Measurements from ENCODE around the gene JAGN1. TPM values are rescaled to one million over a fixed set of nuclear protein-coding genes. Genes with fewer than 3 reads are reported as not detected.
"Not testable (repeated sequence)": the region's sequence is repeated elsewhere in the genome, so short reads cannot be mapped to it uniquely, and the experiment has no call there.

The JAGN1 gene
- total RNA-seq, 1 experiment from 2014 or later, result 19.9 TPM

GRCh38 chr3:9899289-9899791 is 8.9 kb downstream of the JAGN1 start:
- intact Hi-C loops (cut with micrococcal nuclease; ENCODE audit: unreplicated experiment) (no loop called here), in situ Hi-C loops (cut with HindIII; ENCODE audit: low pct_unique_long_range_greater_than_20kb, low sequenced_read_pairs) (no loop called here)
- Histone ChIP-seq H3K4me1 (ENCODE audit: control insufficient read depth, insufficient read depth, low read length) (peaks cover 6% of the 10 kb centered on the region), H3K36me3 (ENCODE audit: control insufficient read depth, insufficient read depth, low read length) (no peaks in the 10 kb centered on the region), H3K27me3 (ENCODE audit: control insufficient read depth, insufficient read depth, low read length) (no peaks in the 10 kb centered on the region), H3K27ac (ENCODE audit: low read length) (no peak overlapping the region), H3K9me3 (ENCODE audit: control insufficient read depth, insufficient read depth, low read depth, low read length) (no peaks in the 10 kb centered on the region), H3K4me3 (ENCODE audit: low read depth in 2 of 2, low read length in 2 of 2) (no peak overlapping the region)
- no peak for DNase-seq (ENCODE audit: low read depth, low spot score)
- TF ChIP-seq, protein P1, sequence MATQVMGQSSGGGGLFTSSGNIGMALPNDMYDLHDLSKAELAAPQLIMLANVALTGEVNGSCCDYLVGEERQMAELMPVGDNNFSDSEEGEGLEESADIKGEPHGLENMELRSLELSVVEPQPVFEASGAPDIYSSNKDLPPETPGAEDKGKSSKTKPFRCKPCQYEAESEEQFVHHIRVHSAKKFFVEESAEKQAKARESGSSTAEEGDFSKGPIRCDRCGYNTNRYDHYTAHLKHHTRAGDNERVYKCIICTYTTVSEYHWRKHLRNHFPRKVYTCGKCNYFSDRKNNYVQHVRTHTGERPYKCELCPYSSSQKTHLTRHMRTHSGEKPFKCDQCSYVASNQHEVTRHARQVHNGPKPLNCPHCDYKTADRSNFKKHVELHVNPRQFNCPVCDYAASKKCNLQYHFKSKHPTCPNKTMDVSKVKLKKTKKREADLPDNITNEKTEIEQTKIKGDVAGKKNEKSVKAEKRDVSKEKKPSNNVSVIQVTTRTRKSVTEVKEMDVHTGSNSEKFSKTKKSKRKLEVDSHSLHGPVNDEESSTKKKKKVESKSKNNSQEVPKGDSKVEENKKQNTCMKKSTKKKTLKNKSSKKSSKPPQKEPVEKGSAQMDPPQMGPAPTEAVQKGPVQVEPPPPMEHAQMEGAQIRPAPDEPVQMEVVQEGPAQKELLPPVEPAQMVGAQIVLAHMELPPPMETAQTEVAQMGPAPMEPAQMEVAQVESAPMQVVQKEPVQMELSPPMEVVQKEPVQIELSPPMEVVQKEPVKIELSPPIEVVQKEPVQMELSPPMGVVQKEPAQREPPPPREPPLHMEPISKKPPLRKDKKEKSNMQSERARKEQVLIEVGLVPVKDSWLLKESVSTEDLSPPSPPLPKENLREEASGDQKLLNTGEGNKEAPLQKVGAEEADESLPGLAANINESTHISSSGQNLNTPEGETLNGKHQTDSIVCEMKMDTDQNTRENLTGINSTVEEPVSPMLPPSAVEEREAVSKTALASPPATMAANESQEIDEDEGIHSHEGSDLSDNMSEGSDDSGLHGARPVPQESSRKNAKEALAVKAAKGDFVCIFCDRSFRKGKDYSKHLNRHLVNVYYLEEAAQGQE (IDR thresholded peaks at IDR 0.05; ENCODE audit: insufficient read depth in 1 of 2, low read depth in 2 of 2, low read length in 1 of 2), result no peak
- no peak for TF ChIP-seq CTCF (IDR thresholded peaks at IDR 0.05)
- TF ChIP-seq TCF7L2 (IDR thresholded peaks at IDR 0.05; ENCODE audit: low read depth, low read length), result no peak
- no peak for TF ChIP-seq POLR2AphosphoS5 (IDR thresholded peaks at IDR 0.05; ENCODE audit: low read depth, low read length)
- no peak for TF ChIP-seq SIN3A (IDR thresholded peaks at IDR 0.05; ENCODE audit: borderline replicate concordance, insufficient read depth, low read depth, low read length)
- POLR2A ChIA-PET, result no interaction called here
- BruUV-seq (replicated peaks), result no TSS peak
- CTCF ChIA-PET, result no interaction called here
- no peak for ATAC-seq

GRCh38 chr3:9900965-9901415 is 10.6 kb downstream of the JAGN1 start:
- ATAC-seq; H3K27me3 ChIP-seq (ENCODE audit: control insufficient read depth, insufficient read depth, low read length); H3K4me3 ChIP-seq (ENCODE audit: low read depth in 2 of 2, low read length in 2 of 2); in situ Hi-C loops (cut with HindIII; ENCODE audit: low pct_unique_long_range_greater_than_20kb, low sequenced_read_pairs); intact Hi-C loops (cut with micrococcal nuclease; ENCODE audit: unreplicated experiment); BruUV-seq (replicated peaks); H3K27ac ChIP-seq (ENCODE audit: low read length); POLR2A ChIA-PET; H3K36me3 ChIP-seq (ENCODE audit: control insufficient read depth, insufficient read depth, low read length); H3K9me3 ChIP-seq (ENCODE audit: control insufficient read depth, insufficient read depth, low read depth, low read length); H3K4me1 ChIP-seq (ENCODE audit: control insufficient read depth, insufficient read depth, low read length); DNase-seq (ENCODE audit: low read depth, low spot score): not testable (repeated sequence)
- CTCF ChIA-PET, result interaction anchor here (0.5 kb wide), 1 partner anchor 179 kb away, joined by 3 read pairs; no protein-coding TSS in a partner anchor

DNA sequence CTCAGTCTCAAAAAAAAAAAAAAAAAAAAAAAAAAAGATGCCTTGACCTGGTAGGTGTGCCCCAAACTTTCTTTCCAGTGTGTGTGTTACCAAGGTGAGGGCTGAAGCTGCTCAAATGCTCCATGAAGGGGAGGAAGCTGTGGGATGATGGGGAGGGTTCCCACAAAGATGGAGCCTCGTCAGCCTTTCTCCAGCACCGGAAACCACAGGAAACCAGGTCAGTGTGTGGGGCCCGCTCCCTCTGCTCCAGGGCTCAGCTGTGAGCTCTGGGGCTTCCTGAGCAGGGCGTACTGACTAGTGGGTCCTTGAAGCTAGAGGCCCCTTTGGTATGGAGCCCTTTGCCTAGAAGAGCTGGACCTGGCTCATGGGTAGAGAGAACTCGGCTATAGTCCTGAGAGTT is 11.6 kb downstream of the JAGN1 start:
- no peak overlapping the region for H3K4me3 ChIP-seq (ENCODE audit: low read depth in 2 of 2, low read length in 2 of 2)
- H3K36me3 ChIP-seq (ENCODE audit: control insufficient read depth, insufficient read depth, low read length), result no peaks in the 10 kb centered on the region
- TF ChIP-seq, protein P1 (IDR thresholded peaks at IDR 0.05; ENCODE audit: insufficient read depth in 1 of 2, low read depth in 2 of 2, low read length in 1 of 2), result no peak
- TF ChIP-seq CTCF (IDR thresholded peaks at IDR 0.05), result no peak
- no peak for TF ChIP-seq POLR2AphosphoS5 (IDR thresholded peaks at IDR 0.05; ENCODE audit: low read depth, low read length)
- TF ChIP-seq TCF7L2 (IDR thresholded peaks at IDR 0.05; ENCODE audit: low read depth, low read length), result no peak
- no peak for TF ChIP-seq SIN3A (IDR thresholded peaks at IDR 0.05; ENCODE audit: borderline replicate concordance, insufficient read depth, low read depth, low read length)
- H3K9me3 ChIP-seq (ENCODE audit: control insufficient read depth, insufficient read depth, low read depth, low read length), result no peaks in the 10 kb centered on the region
- no peaks in the 10 kb centered on the region for H3K27me3 ChIP-seq (ENCODE audit: control insufficient read depth, insufficient read depth, low read length)
- ChIA-PET POLR2A (no interaction called here), CTCF (interaction anchor here (0.7 kb wide), 1 partner anchor 31 kb away, joined by 4 read pairs; no protein-coding TSS in a partner anchor)
- no peak for DNase-seq (ENCODE audit: low read depth, low spot score)
- intact Hi-C loops (cut with micrococcal nuclease; ENCODE audit: unreplicated experiment) (no loop called here), in situ Hi-C loops (cut with HindIII; ENCODE audit: low pct_unique_long_range_greater_than_20kb, low sequenced_read_pairs) (no loop called here)
- ATAC-seq, result no peak
- BruUV-seq (replicated peaks), result no TSS peak
- H3K4me1 ChIP-seq (ENCODE audit: control insufficient read depth, insufficient read depth, low read length), result peaks cover 6% of the 10 kb centered on the region
- H3K27ac ChIP-seq (ENCODE audit: low read length), result no peak overlapping the region
